ENCODE measurements around the gene ARHGAP22. TPM values are rescaled to one million over a fixed set of nuclear protein-coding genes. Genes with fewer than 3 reads are reported as not detected.

Gene ARHGAP22
- total RNA-seq, 2 donors from 2014 or later, result not detected

DNA sequence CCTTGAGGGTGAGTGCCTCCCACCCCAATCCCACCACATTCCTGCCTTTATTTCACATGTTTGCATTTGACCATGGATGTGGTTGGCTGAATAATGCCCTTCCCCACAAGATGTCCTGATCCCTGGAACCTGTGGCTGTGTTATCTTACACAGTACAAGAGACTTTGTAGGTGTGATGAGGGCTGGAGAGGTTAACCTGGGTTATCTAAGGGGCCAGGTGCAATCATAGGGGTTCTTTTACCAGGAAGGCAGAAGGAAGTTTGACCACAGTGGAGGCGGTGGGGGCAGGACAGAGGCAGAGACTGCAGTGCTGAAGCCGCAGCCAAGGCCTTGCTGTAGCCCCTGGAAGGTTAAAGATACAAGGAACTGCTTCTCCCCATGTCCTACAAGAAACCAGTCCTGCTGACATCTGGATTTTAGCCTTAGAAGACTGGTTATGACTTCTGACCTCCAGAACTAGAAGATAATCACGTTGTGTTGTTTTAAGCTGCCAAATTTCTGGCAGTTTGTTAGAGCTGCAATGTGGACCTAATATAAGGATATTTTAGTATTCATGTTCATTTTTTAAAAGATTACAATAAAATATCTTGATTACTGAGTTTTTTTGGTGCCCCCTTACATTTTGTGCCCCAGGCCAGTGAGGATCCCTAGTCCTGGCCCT, 136.6 kb downstream of the ARHGAP22 start:
- no peaks in the 10 kb centered on the region for H3K36me3 Mint-ChIP-seq
- DNase-seq (ENCODE audit: low spot score in 2 of 2) (peak in 1 of 2 donors; percentile 16), ATAC-seq (no peak)
- no peaks in the 10 kb centered on the region for H3K9me3 Mint-ChIP-seq
- no peak overlapping the region for H3K27ac Mint-ChIP-seq

DNA sequence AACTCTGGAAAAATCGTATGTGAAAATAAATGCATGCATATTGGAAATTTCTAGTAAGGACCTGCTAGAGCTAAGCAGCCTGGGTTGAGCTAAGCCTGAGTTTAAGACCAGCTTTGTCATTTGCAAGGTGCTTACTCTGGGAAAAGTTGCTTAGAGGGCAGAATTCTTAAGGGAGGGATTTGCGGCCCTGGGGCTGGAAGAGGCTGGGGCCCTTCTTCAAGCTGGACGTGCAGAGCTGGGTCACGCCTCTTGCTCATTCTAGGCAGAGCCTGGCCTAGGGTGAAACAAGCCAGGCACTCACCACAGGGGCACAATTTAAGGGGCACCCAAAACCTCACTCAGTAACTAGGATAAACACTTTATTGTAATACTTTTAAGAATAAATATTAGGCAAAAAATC, 137.2 kb downstream of the ARHGAP22 start:
- DNase-seq (ENCODE audit: low spot score in 2 of 2), result no peak
- Mint-ChIP-seq H3K9me3 (no peaks in the 10 kb centered on the region), H3K36me3 (no peaks in the 10 kb centered on the region), H3K27ac (no peak overlapping the region)
- ATAC-seq, result no peak

DNA sequence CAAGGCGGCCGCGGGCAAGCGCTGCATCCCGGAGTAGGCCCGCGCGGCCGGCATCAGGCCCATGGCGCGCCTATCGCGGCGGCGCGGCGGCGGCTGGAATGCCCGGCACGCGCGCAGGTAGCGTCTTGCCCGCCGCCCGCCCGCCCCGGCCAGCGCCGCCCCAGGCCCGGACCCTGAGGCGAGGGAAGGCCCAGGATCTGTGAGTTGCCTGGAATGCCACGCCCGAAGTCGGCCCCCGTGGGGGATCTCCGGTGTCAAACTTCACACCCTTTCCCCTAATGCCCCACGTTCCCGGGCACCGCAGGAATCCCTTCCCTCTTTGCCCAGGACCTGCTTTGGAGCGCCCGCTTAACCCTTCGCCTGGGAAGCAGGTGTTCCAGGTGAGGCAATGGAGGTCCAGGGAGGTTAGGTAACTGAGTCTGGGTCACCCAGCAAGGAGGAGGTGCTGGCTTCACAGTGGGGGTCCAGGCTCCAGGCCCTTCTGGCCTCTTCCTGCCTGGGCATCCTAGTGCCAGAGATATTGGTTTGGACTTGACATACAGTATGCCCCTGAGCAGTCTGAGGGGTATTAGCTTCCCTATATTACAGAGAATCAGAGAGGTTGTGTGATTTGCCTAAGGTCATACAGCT, 138.1 kb downstream of the ARHGAP22 start:
- Mint-ChIP-seq H3K36me3 (no peaks in the 10 kb centered on the region), H3K27ac (no peak overlapping the region), H3K9me3 (no peaks in the 10 kb centered on the region)
- ATAC-seq (no peak), DNase-seq (ENCODE audit: low spot score in 2 of 2) (peak in 1 of 2 donors; percentile 33)

DNA sequence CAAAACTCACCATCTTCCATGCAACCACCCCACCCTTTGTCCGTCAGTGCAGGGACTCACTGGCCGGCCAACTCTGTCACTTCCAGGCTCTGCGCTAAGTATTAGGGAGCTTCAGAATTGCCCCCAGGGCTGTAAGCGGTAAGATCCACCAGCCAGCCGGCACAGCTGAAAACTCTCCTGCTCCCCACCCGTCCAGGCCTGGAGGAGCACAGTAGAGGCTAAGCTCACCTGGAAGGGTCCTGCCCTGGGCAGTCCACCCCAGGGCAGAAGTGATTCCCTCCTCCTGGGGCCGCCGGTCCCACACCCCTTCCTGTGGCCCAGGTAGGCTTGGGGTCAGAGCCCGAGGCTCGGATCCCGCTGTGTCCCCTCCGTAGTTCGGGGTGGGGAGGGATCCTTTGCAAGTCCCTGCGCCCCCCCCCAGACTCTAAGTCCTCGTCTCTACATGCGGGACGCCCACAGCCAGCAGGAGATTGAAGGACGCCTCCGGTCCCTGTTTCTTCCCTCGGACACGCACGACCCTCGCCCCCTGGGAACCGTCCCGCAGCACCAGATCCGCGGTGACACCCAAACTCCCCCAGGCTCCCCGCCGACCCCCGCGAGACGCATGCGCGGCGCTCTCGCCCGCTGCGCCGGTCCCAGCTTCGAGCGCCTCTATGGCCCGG, 138.9 kb downstream of the ARHGAP22 start:
- ATAC-seq (no peak), DNase-seq (ENCODE audit: low spot score in 2 of 2) (peak in 1 of 2 donors; percentile 26)
- H3K36me3 Mint-ChIP-seq, result no peaks in the 10 kb centered on the region
- H3K27ac Mint-ChIP-seq, result no peak overlapping the region
- H3K9me3 Mint-ChIP-seq, result no peaks in the 10 kb centered on the region

DNA sequence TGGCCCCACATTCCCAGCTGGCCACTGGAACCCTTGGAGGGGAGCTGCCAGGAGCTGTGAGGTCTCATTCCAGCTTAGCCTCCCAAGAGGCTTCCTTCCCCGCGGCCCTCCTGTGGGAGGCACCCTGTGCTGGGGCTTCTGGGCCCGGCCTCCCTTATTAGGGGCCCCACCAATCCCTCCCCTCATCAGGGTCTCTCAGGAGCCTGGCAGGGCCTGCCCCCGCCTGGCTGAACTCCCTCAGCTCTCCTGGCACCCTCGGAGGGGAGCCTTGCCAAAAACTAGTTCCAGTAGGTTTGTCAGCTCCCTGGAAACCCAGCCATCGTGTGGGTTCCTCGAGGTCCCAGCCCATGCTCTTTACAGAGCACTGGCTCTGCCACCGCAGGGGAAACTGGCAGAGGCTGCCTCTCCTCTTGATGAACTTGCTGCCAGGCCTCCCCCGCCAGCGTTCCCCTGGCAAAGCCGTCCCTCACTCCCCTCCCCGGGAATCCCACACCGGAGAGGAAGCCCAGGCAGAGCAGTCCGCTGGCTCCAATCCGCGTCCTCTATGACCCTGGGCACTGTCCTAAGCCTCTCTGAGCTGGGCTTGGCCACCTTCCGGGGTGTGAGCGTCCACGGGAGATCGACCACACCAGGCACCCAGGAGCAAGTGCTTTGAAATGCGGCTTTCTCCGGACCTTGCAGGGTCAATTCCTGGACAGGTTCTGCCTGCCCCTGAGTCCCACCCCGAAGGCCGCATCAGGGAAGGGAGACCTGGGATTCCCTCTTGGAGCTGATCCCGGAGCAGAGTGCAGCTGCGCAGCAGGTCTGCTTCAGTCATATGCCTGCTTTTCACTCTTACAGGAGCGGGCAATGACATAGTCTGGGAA, 139.8 kb downstream of the ARHGAP22 start:
- DNase-seq (ENCODE audit: low spot score in 2 of 2) (peak in 1 of 2 donors; percentile 51), ATAC-seq (no peak)
- H3K27ac Mint-ChIP-seq, result no peak overlapping the region
- no peaks in the 10 kb centered on the region for H3K9me3 Mint-ChIP-seq
- no peaks in the 10 kb centered on the region for H3K36me3 Mint-ChIP-seq

DNA sequence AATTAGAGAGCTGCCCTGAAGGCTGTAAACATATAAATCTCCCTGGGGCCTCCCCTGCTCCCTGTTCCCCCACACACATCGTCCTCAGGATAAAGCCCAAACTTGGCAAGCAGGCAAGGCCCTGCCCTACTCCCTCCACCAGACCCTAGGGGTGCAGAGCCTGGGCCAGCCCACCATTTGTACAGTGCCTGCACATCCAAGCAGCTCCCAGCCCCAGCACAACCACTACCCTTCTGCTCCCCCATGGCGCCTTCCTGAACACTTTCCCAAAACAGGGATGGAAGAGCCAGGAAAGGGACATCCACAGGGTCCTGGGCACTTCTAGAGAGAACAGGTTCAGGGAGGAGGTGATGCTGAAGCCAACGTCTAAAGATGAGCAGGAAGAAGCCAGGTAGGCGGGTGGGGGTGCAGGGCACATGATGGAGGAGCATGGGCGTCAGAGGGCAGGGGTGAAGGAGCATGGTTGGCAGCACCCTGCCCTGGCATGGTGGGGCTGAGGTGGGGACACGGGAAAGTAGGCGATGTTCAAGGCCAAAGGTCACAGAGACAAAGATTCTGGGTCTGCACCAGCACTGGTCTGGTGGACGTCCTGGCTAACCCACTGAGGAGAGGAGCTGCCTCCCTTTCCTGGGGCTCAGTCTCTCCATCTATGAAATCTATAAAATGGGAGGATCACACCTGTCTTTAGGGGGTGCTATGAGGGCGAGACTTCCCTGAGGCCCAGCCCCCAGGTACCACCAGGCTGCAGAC, 140.6 kb downstream of the ARHGAP22 start:
- DNase-seq (ENCODE audit: low spot score in 2 of 2), result peak in 1 of 2 donors; percentile 44
- no peak for ATAC-seq
- no peaks in the 10 kb centered on the region for H3K9me3 Mint-ChIP-seq
- H3K36me3 Mint-ChIP-seq, result no peaks in the 10 kb centered on the region
- H3K27ac Mint-ChIP-seq, result no peak overlapping the region

DNA sequence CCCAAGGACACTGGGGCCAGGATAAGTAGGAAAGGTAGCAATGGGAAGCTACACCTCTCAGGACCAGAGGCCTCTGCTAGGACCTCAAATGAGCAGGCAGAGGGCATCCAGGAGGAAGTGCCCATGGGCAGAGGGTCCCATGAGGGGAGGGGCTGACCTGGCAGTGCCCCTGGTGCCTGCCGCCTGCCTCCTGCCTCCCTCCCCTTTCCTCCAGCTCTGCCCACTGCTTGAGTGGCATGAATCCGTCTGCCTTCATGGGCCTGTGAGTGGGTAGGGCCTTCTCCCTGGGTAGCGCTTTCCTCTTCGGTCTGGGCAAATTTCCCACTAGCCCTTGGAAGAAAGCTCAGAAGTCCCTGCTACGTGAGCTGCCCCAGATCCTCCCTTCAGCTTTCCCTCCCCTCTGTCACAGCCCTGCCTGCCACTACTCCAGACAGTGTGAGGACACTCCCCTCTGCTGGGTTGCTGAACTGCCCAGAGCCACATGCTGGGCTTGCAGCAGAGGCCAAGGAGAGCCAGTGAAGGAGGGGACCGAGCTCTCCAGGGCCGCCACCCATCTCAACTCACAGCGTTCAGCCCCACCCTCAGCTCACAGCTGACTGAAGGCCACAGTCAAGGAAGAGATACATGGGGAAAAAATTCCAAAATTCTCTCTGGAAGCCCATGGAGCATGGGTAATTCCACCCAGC, 141.4 kb downstream of the ARHGAP22 start:
- DNase-seq (ENCODE audit: low spot score in 2 of 2) (peak in 1 of 2 donors; percentile 40), ATAC-seq (no peak)
- Mint-ChIP-seq H3K9me3 (no peaks in the 10 kb centered on the region), H3K36me3 (no peaks in the 10 kb centered on the region), H3K27ac (no peak overlapping the region)

DNA sequence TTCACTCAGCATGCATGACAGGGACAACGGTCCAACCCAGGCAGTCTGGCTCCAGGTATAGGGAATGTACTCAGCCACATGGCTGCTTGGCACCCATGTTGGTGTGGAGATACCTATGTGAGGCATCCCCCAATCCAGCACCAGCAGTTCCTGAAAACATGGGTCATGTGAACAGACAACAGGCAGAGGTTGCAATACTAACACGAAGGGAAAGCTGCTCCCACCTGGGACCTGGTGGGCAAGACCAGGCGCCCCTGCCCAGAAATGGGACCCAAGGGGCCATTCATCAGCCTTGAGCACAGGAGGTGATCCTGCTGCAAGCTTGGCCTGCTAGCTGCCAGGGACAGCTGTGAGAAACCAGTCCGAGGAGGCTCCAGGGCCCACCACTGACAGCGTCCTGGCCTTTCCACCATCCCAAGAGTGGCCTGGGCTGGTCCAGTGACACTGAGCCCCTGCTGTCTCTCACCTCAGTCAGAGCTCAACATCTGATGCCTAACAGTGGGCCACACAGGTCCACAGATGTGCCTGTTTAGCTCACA, 142.3 kb downstream of the ARHGAP22 start:
- no peak for ATAC-seq
- peak in 1 of 2 donors; percentile 38 for DNase-seq (ENCODE audit: low spot score in 2 of 2)
- Mint-ChIP-seq H3K36me3 (no peaks in the 10 kb centered on the region), H3K9me3 (no peaks in the 10 kb centered on the region), H3K27ac (no peak overlapping the region)

DNA sequence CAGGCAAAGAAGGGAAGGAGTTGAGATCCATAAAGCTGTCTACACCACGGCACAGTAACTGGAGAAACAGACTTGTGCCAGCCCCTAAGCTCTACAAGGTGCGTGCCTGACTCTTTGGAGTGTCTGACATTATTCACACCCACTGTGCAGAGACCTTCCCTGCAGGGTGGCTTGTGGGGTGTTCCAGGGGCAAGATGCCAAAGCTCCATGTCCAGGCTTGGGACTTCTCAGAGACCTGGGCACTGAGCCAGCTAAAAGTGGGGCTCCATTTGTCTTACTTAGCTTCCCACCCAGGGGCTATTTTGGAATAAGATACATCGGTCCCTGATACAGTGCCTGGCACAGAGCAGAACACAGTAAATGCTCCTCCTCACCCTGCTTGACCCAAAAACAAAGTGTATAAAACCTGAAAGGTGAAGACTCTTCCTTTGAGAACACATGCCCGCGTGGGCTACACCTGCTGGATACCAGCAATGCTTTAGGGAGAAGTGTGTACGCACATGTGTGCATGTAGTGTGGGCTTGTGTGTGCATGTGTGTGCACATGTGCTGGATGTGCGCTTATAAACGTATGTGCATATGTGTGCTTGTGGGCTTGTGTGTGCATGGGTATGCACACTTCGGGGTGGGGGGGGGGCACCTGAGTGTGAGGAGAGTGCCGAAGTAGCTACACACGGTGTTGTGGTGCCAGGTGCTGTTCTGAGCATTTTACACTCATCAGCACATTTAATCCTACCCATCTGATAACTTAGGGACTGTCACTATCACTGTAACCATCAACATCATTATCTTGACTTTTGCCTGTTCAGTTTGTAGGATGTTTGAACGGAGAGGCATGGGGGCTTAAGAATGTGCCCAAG, 143.0 kb downstream of the ARHGAP22 start:
- Mint-ChIP-seq H3K27ac (no peak overlapping the region), H3K9me3 (no peaks in the 10 kb centered on the region), H3K36me3 (no peaks in the 10 kb centered on the region)
- DNase-seq (ENCODE audit: low spot score in 2 of 2) (peak in 1 of 2 donors; percentile 30), ATAC-seq (no peak)

GRCh38 chr10:48460182-48460581, 144.7 kb downstream of the ARHGAP22 start:
- Mint-ChIP-seq H3K9me3 (no peaks in the 10 kb centered on the region), H3K36me3 (no peaks in the 10 kb centered on the region), H3K27ac (no peak overlapping the region)
- ATAC-seq (no peak), DNase-seq (ENCODE audit: low spot score in 2 of 2) (no peak)

DNA sequence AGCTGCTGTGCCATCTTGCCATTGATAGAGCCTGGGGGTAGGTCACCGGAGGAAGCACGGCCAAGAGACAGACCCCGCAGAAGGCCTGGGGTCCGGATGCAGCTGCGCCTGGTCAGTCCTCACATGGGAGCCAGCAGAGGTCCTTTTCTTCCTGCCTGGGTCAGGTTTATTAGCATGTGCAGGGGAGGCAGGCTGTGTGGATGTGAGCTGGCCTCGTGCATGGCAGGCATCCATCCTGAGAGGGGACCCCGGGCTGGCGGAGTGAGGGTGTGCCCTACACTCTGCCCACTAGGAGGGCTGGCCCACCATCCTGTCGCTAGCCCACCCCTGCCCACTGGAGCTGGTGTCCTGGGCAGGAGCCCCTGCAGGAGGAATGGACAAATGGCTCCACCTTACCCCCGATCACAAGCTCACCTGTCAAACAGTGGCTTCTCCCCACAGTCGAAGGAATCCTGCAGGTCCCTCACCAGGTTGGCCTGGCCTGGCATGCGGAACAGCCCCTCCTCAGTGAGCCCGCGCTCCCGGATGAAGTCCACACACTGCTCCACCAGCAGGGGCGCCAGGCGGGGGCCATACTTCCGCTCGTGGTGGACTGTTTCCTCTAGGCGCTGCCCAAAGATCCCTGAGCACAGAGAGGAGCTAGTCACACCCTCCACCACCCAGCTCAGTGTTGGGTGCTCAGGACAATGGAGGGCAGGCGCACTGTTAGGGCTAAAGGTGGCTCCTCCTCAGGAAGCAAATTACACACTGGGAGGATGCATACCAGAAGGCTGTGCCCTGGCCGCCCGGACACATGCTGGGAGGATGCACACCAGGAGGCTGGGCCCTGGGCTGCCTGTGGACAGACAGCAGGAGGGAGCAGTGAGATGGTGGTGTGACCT, 145.4 kb downstream of the ARHGAP22 start:
- Mint-ChIP-seq H3K36me3 (no peaks in the 10 kb centered on the region), H3K9me3 (no peaks in the 10 kb centered on the region), H3K27ac (no peak overlapping the region)
- peak in 1 of 2 donors; percentile 45 for DNase-seq (ENCODE audit: low spot score in 2 of 2)
- no peak for ATAC-seq

- Mint-ChIP-seq H3K27ac (no peak overlapping the region), H3K9me3 (no peaks in the 10 kb centered on the region), H3K36me3 (no peaks in the 10 kb centered on the region)
- no peak for ATAC-seq
- DNase-seq (ENCODE audit: low spot score in 2 of 2), result peak in 1 of 2 donors; percentile 41
Measured at GRCh38 chr10:48458662-48459048, 146.2 kb downstream of the ARHGAP22 start.

- Mint-ChIP-seq H3K27ac (no peak overlapping the region), H3K36me3 (no peaks in the 10 kb centered on the region), H3K9me3 (no peaks in the 10 kb centered on the region)
- ATAC-seq (no peak), DNase-seq (ENCODE audit: low spot score in 2 of 2) (peak in 1 of 2 donors; percentile 44)
Measured at GRCh38 chr10:48457949-48458661, 146.8 kb downstream of the ARHGAP22 start.

Measured in activated naive CD4-positive, alpha-beta T cell treated with anti-CD3 and anti-CD28 coated beads, Interleukin-2, amount 50 U/mL, for 72 hours (primary cell).